Hippocampal formation (tissue), 2 donors: ENCODE data around the gene CPA4.
"Not testable (repeated sequence)": the region's sequence is repeated elsewhere in the genome, so short reads cannot be mapped to it uniquely, and the experiment has no call there.

Experiments
- DNase-seq, 2 donors: peaks; one replicate each; lab custom pipeline; 2025; lab: John Stamatoyannopoulos, UW

Gene CPA4

DNA sequence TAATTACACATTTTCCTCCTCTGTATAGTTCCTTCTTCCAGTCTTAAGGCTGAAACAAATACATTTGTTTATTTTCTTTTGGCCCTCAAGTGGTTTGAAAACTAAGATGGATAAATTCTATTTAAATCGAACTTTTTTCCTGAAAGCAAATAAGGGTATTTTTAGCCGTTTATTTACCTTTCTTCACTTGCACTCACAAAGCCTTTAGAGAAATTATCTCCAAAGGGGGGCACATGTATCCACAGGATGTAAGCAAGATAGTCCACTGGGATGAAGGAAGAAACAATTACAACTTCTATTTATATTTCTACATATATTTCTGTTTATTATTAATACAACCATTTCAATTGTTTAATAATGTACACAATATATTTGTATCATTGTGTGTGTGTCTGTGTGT, 10.2 kb downstream of the CPA4 start:
- DNase-seq, result no peak

DNA sequence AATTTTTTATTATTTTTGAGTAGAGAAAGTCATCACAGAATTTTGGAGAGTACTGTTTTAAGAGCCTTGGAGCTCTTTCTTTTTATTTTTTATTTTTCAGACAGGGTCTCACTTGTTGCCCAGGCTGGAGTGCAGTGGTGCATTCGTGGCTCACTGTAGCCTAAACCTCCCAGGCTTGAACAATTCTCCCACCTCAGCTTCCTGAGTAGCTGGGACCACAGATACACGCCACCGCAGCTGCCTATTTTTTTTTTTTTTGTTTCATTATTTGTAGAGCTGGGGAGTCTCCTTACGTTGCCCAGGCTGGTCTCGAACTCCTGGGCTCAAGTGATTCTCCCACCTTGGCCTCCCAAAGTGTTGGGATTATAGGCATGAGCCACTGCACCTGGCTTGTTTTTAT, 10.6 kb downstream of the CPA4 start:
- no peak for DNase-seq

DNA sequence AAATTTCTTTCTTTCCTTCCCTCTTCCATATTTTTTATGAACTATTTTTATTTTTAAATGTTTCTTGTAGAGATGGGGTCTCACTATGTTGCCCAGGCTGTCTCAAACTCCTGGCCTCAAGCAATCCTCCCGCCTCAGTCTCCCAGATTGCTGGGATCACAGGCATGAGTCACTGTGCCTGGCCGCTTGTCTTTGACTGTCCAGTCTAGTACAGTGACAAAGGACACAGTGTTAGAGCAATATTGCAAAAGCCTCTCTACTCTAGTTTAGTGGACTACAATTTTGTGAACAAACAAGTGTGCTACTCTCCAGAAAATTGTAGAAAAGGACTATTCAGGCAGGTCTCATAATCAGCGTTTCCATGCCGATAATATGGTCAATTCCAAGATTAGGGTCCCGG, 11.0 kb downstream of the CPA4 start:
- DNase-seq, result no peak

DNA sequence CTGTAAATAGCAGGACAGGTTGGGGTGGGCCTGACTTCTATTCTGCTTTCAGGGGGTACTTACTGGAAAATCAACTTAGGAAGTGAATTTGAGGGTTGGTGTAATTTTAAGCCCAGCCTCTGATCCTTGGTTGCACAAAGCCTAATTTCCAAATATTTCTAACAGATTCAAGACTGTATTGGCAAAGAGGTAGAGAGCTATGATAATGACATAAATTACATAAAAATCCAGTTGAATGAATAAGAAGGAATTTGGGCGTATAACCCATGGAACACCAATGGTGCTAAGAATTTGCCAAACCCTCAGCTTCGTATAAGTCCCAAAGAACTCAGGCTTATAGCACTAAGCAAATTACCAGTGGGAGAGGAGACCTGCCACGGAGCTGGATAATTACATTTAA, 11.9 kb downstream of the CPA4 start:
- DNase-seq, result no peak

DNA sequence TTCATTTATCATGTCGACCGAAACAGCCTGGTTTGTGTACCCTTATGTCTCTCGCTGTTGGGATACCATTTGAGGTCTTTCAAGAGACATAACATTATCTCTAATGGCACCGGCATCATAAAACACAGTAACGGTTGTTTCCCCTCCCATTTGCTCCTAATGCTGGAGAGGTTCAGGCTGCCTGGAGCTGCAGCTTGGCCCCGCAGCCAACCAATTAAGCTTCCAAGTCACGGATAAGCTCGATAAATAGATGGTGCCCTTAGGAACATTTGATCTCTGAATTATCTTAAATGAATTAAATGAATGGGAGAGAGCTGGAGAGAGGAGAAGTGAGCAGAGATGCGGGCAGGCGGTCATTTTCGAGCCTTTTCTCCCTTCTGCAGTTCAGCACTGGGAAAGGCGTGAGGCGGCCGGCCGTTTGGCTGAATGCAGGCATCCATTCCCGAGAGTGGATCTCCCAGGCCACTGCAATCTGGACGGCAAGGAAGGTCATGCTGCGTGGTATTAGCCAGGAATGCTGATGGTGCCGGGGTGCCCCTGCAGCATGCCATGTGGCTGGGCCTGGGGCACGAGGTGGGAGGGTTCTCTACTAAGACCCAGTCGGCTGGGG, 12.6 kb downstream of the CPA4 start:
- DNase-seq, result no peak

DNA sequence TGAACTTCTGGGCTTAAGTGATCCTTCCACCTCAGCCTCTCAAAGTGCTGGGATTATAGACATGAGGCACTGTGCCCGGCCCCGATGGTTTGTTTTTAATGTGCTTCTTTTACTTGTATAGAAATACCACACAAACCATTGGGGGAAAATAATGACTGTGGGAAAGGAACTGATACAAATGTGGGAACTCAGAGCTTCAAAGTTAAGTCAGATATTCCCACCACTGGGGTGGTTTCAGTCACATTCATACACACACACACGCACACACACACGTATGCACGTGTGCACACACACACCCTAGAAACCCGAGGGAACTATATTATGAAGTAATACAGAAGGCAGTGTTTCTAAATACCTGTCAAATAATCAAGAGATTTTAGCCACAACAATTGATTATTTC, 17.0 kb downstream of the CPA4 start:
- DNase-seq, result no peak

DNA sequence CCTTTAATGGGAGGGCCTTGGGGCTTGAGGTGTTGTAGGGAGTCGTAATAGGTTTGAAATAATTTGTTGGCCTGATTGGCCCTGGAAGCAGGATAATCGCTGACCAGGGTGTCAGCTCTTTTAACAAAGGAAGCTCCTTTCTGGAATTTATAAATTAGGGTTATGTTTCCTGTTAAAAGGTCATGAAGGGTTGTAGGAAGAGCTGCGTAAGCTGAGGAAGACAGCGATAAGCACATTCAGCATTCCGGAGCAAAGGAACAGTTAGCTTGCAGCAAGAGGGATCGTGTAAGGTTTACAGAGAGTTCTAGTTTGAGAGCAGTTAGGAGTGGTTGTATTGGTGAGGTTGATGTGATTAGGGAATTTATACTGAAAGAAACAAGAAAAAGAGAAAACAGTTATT, 21.3 kb downstream of the CPA4 start:
- no peak for DNase-seq

DNA sequence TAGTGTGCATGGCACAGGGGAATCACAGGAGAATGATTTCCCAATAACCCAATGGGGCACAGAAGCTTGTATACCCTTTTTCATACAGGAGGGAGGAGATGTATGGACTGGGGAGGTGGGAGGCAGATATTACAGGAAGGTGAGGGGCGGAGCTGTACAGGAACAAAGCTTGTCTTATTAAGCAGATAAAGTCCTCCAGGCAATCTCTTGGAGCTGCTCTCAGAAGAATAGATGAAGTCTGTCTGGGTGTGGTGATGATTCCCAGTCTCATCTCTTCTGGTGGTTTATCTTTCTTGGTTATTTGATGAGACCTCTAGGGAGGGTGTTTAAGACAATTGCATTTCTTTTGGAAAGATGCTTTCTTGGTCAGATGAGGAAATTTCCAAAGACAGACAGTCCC, 26.6 kb downstream of the CPA4 start:
- DNase-seq, result no peak

DNA sequence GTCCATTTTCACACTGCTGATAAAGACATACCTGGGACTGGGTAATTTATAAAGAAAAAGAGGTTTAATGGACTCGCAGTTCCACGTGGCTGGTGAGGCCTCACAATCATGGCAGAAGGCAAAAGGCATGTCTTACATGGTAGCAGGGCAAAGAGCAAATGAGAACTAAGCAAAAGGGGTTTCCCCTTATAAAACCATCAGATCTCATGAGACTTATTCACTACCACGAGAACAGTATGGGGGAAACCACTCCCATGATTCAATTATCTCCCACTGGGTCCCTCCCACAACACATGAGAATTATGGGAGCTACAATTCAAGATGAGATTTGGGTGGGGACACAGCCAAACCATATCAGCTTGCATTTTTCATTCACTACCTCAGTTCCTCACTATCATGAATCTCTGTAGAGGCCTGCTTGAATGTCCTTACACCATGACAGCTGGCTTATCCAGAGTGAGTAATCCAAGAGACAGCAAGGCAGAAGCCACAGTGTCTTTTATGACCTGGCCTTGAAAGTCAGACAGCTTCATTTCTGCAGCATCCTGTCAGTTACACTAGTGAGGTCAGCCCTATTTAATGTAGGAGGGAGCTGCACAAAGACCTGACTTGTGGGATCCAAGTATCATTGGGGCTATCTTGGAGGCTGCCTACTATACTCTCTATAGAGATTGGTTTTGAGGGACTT, 28.7 kb downstream of the CPA4 start:
- DNase-seq, result not testable (repeated sequence)

DNA sequence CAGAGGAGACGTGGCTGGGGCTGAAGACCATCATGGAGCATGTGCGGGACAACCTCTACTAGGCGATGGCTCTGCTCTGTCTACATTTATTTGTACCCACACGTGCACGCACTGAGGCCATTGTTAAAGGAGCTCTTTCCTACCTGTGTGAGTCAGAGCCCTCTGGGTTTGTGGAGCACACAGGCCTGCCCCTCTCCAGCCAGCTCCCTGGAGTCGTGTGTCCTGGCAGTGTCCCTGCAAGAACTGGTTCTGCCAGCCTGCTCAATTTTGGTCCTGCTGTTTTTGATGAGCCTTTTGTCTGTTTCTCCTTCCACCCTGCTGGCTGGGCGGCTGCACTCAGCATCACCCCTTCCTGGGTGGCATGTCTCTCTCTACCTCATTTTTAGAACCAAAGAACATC, 29.7 kb downstream of the CPA4 start:
- DNase-seq, result no peak

DNA sequence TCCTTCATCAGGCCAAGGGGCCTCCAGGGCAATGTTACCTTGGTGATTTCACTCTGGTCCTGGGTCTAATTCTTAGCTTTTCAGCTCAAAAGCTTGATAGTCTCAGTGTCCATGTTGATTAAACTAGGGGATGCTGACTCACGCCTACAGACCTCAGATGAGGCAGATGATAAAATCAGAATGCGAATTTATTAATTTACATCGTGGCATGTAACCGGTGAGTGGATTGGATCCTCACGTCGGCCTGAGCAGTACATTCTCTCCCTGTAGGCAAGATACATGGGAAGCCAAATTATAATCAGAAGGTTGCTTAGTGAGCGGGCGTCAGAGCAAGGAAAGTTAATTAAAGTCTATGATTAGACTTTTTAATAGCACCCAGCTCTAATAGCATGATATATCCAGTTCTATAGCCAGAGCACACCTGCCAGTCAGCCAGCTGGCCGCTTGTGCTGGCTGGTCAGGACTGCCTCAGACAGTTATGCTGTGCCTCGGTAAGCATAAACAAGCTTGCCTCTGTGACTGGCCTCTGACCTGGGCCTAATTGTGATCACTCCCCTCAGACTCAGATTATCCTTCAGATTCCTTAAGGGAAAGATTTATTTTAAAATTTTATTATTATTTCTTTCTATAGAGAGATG, 31.5 kb downstream of the CPA4 start:
- DNase-seq, result no peak

DNA sequence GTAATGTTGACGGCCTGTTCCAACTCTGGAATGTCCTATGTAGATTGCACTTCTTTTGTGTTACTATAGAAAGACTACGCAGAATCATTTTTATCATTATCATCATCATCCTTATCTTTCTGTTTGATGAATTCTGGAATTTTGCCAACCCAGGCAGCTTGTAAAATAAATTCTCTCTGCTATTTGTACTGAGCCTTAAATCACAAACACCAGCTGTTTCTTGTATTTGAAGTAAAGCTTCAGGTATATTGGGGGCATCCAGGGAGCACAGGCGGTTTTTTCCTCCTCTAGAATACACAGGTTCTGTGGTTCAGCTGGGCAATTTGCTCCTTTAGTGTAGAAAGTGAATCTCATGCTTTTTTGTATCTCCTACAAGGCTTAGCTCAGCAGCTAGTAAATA, 36.7 kb downstream of the CPA4 start:
- DNase-seq, result no peak

DNA sequence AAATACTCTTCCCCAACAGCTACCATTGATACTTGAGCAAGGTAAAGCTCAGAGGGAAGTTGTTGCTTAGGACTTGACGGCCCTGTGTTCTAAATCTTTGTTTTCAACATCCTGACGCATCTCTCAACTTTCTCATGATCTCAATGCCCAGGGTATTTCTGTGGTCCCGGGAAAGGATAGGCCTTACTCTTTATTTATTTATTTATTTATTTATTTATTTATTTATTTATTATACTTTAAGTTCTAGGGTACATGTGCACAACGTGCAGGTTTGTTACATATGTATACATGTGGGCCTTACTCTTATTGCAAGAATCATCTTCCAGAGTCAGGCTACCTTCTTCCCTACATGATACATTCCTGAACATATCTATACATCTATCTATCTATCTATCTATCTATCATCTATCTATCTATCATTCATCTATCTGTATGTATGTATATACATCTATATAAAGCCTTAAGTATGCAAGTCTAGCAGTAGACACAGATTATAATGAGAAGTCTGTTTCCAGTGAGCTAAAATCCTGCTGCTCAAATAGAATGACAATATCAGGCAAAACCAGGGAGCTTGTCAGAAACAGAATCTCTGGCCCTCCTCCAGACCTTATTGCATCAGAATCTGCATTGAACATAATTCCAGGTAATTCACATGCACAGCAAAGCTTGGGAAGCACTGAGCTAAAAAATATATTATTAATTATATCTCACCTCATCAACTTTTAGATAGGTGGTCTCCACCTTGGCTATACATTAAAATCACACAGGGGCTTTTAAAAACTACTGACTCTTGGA, 39.5 kb downstream of the CPA4 start:
- DNase-seq, result no peak

DNA sequence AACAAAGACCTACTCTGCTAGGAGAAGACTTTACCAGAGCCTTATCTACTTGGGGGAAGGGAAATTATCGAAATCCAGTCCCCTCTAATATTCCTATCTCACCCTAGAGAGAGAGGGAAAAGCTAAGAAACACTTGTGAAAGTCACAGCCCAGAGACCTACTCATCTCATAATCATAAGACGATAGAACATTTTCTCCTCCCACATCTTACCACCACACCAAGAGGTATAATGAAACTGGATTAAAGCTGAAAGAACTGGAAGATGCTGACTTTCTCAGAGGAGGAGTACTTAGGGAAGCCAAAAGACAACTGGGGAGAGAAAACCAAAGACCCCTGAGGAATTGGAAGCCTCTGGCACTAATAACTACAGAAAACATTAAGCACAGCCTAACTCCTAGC, 40.9 kb downstream of the CPA4 start:
- DNase-seq, result no peak

DNA sequence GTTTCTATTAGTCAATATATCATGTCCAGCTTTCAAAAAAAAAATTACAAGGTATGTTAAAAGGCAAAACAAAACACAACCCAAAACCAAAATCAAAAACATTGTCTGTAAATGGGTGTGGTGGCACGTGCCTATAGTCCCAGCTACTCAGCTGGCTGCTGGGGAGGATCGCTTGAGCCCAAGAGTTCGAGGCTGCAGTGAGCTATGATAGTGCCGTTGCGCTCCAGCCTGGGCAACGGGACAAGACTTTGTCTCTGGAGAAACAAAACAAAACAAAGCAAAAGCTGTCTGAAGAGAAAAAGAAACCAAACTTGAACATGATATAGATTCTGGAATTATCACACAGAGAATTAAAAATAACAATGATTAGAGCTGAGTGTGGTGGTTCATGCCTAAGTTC, 41.3 kb downstream of the CPA4 start:
- DNase-seq, result no peak

DNA sequence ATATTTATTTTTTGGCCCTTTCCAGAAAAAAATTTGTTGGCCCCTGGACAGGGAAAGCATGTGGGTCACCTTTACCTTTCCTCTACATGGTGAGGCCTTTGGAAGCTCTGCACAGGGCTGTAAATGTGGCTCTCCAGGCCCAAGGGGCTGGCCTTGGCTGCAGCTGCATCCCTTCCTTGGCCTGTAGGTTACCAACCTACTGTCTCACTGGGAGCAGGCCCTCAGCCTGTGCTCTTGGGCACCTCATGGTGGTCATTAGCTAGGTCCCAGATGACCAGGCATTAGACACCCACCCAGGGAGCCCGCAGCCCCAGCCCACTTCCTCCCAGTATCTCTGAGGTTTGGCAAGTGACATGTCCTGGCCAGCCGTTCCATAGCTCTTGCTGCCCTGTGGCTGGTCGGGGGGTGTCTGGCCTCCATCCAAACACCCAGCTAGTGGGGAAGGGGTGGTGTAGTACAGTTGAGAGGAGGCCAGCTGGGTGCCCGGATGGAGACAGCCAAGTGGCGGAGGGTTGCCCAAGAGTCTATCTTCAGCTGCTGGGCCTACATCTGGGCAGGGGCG, 44.5 kb downstream of the CPA4 start:
- no peak for DNase-seq

DNA sequence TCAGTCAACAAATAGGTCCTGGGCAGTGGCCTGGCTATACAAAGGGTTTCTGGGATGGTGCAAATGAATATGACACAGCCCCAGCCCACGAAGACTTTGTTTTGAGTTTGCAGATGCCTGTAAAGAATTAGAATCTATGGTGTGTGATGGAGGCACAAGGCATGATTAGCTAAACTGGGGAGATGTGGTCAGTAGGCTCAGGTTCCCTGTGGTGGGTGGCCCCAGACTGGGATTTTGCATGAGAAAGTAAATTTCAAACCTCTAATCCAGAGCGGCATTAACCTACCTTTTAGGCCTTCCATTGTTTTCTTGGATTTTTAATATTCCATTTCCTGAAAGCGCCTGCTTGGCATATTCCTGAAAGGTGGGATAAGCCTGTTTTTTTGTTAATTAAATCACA, 45.3 kb downstream of the CPA4 start:
- no peak for DNase-seq

DNA sequence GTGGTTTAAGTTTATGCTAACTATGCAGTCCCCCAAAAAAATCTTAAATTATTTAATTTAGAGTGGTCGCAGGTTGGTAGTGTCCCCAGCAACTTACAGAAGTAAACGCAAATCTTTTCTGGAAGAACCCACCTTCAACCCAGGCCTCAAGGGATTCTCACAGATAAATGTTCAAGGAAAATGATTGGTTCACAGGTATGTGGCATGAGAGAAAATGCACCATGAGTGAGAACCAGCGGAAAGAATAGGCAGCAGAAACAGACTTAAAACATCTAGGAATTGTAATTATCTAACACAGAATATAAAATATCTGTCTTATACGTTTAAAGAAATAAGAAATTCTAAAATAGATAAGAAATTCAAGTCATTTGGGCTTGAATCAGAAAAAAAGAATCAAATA, 48.9 kb downstream of the CPA4 start:
- DNase-seq, result no peak

DNA sequence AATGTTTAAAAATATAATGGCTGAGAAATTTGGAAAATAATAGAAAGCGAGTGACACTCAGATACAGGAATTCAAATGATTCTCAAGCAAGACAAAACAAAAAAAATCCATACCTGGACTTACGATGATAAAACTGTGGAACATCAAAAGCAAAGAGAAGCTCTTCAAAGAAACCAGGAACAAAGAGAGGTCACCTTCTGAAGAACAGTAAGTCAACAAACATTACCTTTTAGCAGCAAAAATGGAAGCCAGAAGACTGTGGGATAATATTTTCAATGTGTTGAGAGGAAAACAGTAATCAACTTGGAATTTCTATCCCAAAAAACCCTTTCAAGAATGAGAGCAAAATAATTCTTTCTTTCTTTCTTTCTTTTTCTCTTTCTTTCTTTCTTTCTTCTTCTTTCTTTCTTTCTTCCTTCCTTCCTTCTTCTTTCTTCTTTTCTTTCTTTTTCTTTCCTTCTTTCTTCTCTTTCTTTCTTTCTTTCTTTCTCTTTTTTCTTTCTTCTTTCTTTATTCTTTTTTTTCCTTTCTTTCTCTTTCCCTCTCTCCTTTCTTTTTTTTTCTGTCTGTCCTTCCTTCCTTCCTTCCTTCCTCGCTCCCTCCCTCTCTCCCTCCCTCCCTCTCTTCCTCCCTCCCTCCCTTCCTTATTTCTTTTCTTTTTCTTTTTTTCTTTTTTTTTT, 49.9 kb downstream of the CPA4 start:
- DNase-seq, result no peak

DNA sequence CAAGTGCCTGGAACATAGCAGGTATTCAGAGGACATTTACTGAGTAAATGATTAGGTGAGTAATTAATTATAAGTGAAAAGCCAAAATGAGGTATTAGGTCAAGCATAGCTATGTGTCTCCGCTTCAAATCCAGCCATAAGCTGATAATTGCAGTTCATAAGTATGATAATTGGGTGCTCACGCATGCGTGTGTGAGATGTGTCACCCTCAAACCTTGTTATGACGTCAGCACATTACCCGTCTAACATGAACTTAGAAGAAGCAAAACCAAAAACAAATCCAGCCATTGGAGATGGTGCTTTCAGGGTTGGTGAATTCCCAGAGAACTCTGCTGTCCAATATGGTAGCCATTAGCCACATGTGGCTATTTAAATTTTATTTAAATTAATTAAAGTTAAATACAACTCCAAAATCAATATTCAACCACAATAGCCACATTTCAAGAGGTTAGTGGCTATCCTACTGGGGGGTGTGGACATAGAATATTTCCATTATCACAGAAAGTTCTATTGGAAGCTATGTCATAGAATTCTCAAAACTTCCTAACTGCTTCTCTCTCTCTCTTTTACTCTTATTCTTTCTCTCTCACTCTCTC, 51.4 kb downstream of the CPA4 start, which contains the start of gene CPA5:
TSS of gene CPA5 (plus strand) at position 546 of the 596 bp plus-strand sequence. CDS start 1,670 bp downstream, outside the sequence.
- no peak for DNase-seq

DNA sequence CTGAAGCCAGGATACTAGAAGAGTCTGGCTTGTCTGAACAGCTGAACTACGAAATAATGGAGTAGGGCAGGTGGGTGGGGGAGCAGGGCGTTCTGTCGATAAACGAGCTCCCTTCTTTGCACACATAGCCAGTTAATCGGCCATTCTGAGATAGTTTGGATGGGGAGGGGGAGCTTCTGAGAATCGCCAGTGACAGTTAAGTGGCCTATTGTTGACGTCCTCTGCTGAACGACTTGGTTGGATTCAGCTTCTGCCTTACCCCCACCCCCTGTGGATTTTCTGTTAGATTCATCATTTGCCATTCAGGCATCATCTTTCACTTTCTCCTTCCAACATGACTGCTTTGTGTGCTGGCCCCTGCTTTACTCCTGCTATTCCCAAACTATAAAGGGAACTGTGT, 52.2 kb downstream of the CPA4 start:
- no peak for DNase-seq
